Smooth muscle cell (in vitro differentiated cells): ENCODE results near the gene MT1HL1. TPM values are rescaled to one million over a fixed set of nuclear protein-coding genes. Genes with fewer than 3 reads are reported as not detected.

ENCODE experiments used
- DNase-seq: peaks from one replicate; lab custom pipeline; 2025; ENCODE audit not compliant: unreplicated experiment; lab: John Stamatoyannopoulos, UW
- H2AFZ ChIP-seq: fragments of 200-600 bp; sonication (generic); 2 replicates; pipeline ENCODE4 v1.6.0; 2016; ENCODE audit warnings: antibody characterized with exemption, low read depth, mild to moderate bottlenecking
- H3F3A ChIP-seq: fragments of 200-600 bp; sonication (generic); 2 replicates; pipeline ENCODE4 v1.6.0; 2017; ENCODE audit warnings: antibody characterized with exemption, low read depth
- H3K27ac ChIP-seq: fragments of 200-600 bp; sonication (generic); 2 replicates; pipeline ENCODE4 v1.5.1; 2016; ENCODE audit warnings: low read depth, mild to moderate bottlenecking
- H3K27me3 ChIP-seq: fragments of 200-600 bp; sonication (generic); 2 replicates; pipeline ENCODE4 v1.6.1; 2016; ENCODE audit warnings: low read depth, mild to moderate bottlenecking
- H3K36me3 ChIP-seq: fragments of 200-600 bp; sonication (generic); 2 replicates; pipeline ENCODE4 v1.5.1; 2016; ENCODE audit warnings: low read depth
- H3K4me1 ChIP-seq: fragments of 200-600 bp; sonication (generic); 2 replicates; pipeline ENCODE4 v1.5.1; 2016; ENCODE audit warnings: low read depth
- H3K4me2 ChIP-seq: fragments of 200-600 bp; sonication (generic); 2 replicates; pipeline ENCODE4 v1.6.0; 2016; ENCODE audit warnings: mild to moderate bottlenecking
- H3K4me3 ChIP-seq: fragments of 200-600 bp; sonication (generic); 2 replicates; pipeline ENCODE4 v1.5.1; 2016; ENCODE audit warnings: mild to moderate bottlenecking
- H3K79me2 ChIP-seq: fragments of 200-600 bp; sonication (generic); 2 replicates; pipeline ENCODE4 v1.6.0; 2016; ENCODE audit warnings: low read depth, mild to moderate bottlenecking
- H3K9ac ChIP-seq: fragments of 200-600 bp; sonication (generic); 2 replicates; pipeline ENCODE4 v1.6.0; 2016; ENCODE audit warnings: low read depth
- H3K9me3 ChIP-seq: fragments of 200-600 bp; sonication (generic); replicated peaks from 2 replicates; pipeline ENCODE4 v1.5.1; 2016; ENCODE audit warnings: low read depth
- H4K20me1 ChIP-seq: fragments of 200-600 bp; sonication (generic); 2 replicates; pipeline ENCODE4 v1.6.0; 2016; ENCODE audit warnings: low read depth
- CTCF ChIP-seq: fragments of 200-600 bp; sonication (generic); IDR thresholded peaks from 2 replicates; pipeline ENCODE4 v1.5.1; 2017; ENCODE audit warnings: borderline replicate concordance, mild to moderate bottlenecking, antibody characterized with exemption; ENCODE audit not compliant: insufficient read depth, poor library complexity, severe bottlenecking
- WGBS: methylation state at CpG from one replicate; pipeline ENCODE4 v1.1.7; 2016; ENCODE audit warnings: low lambda C conversion rate; 5-methylcytosine and 5-hydroxymethylcytosine counted together
- polyA plus RNA-seq: library from polyadenylated mRNA; unstranded; fragments of >200 nt; fragmentation: Nextera tagmentation; extraction: Ambion mirVana; gene quantifications from 2 replicates; pipeline ENCODE4 v1.2.1, GENCODE V29; 2016
- total RNA-seq: library from RNA; depleted of rRNA; stranded (reverse); fragments of >200 nt; gene quantifications from 2 replicates; pipeline ENCODE4 v1.2.3, GENCODE V29; 2014

MT1HL1 gene
- total and polyA plus RNA-seq, 2 experiments from 2014 or later, result not detected

- no peaks in the 10 kb centered on the region for H3K4me1 ChIP-seq
- no peak for DNase-seq
- WGBS, result 80% methylated on average over 8 of the region's 8 CpGs
- no peaks in the 10 kb centered on the region for H3K36me3 ChIP-seq
- no peak overlapping the region for H3K4me2 ChIP-seq
- H3K79me2 ChIP-seq, result no peaks in the 10 kb centered on the region
- no peaks in the 10 kb centered on the region for H3F3A ChIP-seq
- no peaks in the 10 kb centered on the region for H4K20me1 ChIP-seq
- no peaks in the 10 kb centered on the region for H3K27me3 ChIP-seq
- TF ChIP-seq CTCF, result no peak
- H3K9ac ChIP-seq, result no peak overlapping the region
- no peak overlapping the region for H3K27ac ChIP-seq
- H3K9me3 ChIP-seq, result no peaks in the 10 kb centered on the region
- H2AFZ ChIP-seq, result no peak overlapping the region
- H3K4me3 ChIP-seq, result no peak overlapping the region
Observed at GRCh38 chr1:236992449-236992848, 11.8 kb downstream of the MT1HL1 start.

- Histone ChIP-seq H3K4me2 (no peak overlapping the region), H3K4me3 (no peak overlapping the region), H3K9me3 (no peaks in the 10 kb centered on the region), H3K27ac (no peak overlapping the region), H3K9ac (no peak overlapping the region), H2AFZ (no peak overlapping the region), H3K27me3 (no peaks in the 10 kb centered on the region), H4K20me1 (no peaks in the 10 kb centered on the region), H3K4me1 (no peaks in the 10 kb centered on the region), H3K79me2 (no peaks in the 10 kb centered on the region), H3K36me3 (no peaks in the 10 kb centered on the region), H3F3A (no peaks in the 10 kb centered on the region)
- TF ChIP-seq CTCF, result no peak
- 44% methylated on average over 1 of the region's 1 CpG for WGBS
- DNase-seq, result no peak
Observed at GRCh38 chr1:236990052-236990445, 14.2 kb downstream of the MT1HL1 start.

GRCh38 chr1:236989290-236990051, 14.8 kb downstream of the MT1HL1 start:
- Histone ChIP-seq H3K4me2 (no peak overlapping the region), H3F3A (no peaks in the 10 kb centered on the region), H3K27ac (no peak overlapping the region), H3K9me3 (no peaks in the 10 kb centered on the region), H3K4me3 (no peak overlapping the region), H4K20me1 (no peaks in the 10 kb centered on the region), H3K9ac (no peak overlapping the region), H3K27me3 (no peaks in the 10 kb centered on the region), H3K79me2 (no peaks in the 10 kb centered on the region), H3K4me1 (no peaks in the 10 kb centered on the region), H2AFZ (no peak overlapping the region), H3K36me3 (no peaks in the 10 kb centered on the region)
- no peak for TF ChIP-seq CTCF
- no peak for DNase-seq
- 88% methylated on average over 3 of the region's 3 CpGs for WGBS

GRCh38 chr1:236983818-236984217, 20.4 kb downstream of the MT1HL1 start:
- Histone ChIP-seq H3K27ac (no peak overlapping the region), H4K20me1 (no peaks in the 10 kb centered on the region), H3K9me3 (no peaks in the 10 kb centered on the region), H3F3A (no peaks in the 10 kb centered on the region), H3K79me2 (no peaks in the 10 kb centered on the region), H3K4me2 (no peak overlapping the region), H3K4me1 (no peaks in the 10 kb centered on the region), H3K4me3 (no peak overlapping the region), H2AFZ (no peak overlapping the region), H3K36me3 (no peaks in the 10 kb centered on the region), H3K27me3 (no peaks in the 10 kb centered on the region), H3K9ac (no peak overlapping the region)
- no peak for TF ChIP-seq CTCF
- DNase-seq, result no peak
